GM12878 (cell line): ENCODE data around the gene PRKAR1A. TPM values are rescaled to one million over a fixed set of nuclear protein-coding genes. Genes with fewer than 3 reads are reported as not detected.

Experiments used
- ATAC-seq: fragments of 200-7000 bp; cut with Tn5 transposase; 3 replicates; pipeline ENCODE4 v1.9.1; 2020; ENCODE audit warnings: mild to moderate bottlenecking, moderate library complexity
- BruUV-seq: library from RNA; stranded (reverse); fragments of 400-500 nt; replicated peaks from 2 replicates; lab custom pipeline; 2021; lab: Mats Ljungman, UMichigan
- CTCF ChIA-PET: fragments of 300-600 bp; sonication (Branson Sonifier 250); formaldehyde crosslinking; extraction: SDS; loops from one replicate; lab custom pipeline; 2021; ENCODE audit warnings: inconsistent platforms; lab: Yijun Ruan, JAX
- POLR2A ChIA-PET: fragments of 350-600 bp; formaldehyde crosslinking; extraction: SDS; loops from one replicate; lab custom pipeline; 2021; ENCODE audit warnings: inconsistent platforms; lab: Charles Lee
- RAD21 ChIA-PET: fragments of 300-600 bp; sonication (Branson Sonifier 250); formaldehyde crosslinking; loops from one replicate; lab custom pipeline; 2023; ENCODE audit warnings: antibody characterized with exemption; ENCODE audit not compliant: unreplicated experiment; lab: Charles Lee
- SMC1A ChIA-PET: fragments of 300-600 bp; sonication (Branson Sonifier 250); formaldehyde crosslinking; loops from one replicate; lab custom pipeline; 2023; ENCODE audit not compliant: unreplicated experiment, uncharacterized antibody; lab: Charles Lee
- DNase-seq: peaks from one replicate; pipeline ENCODE4 v3.0.0-alpha.2; 2011; ENCODE audit warnings: low read depth, low spot score
- FAIRE-seq: peaks from 3 replicates; lab custom pipeline; 2011; peaks lifted over from hg19 to GRCh38; lab: Jason Lieb, UNC
- H2AFZ ChIP-seq: 2 replicates; pipeline ENCODE4 v1.6.0; 2011; ENCODE audit warnings: low read depth, low read length, control low read depth; ENCODE audit not compliant: control insufficient read depth
- H3K27ac ChIP-seq: 2 replicates; pipeline ENCODE4 v1.5.1; 2011; ENCODE audit warnings: control low read depth; ENCODE audit not compliant: control insufficient read depth, insufficient read depth
- H3K27me3 ChIP-seq, 2 experiments: replicated peaks in 1 of 2; 2 replicates each; pipeline versions ENCODE4 v1.6.0 to v1.6.1; 2011; ENCODE audit warnings: low read length in 1 of 2; ENCODE audit not compliant: control insufficient read depth in 2 of 2, insufficient read depth in 2 of 2
- H3K36me3 ChIP-seq, 2 experiments: 2 replicates each; pipeline ENCODE4 v1.5.1; 2011; ENCODE audit warnings: low read length in 1 of 2; ENCODE audit not compliant: control insufficient read depth in 2 of 2, insufficient read depth in 2 of 2
- H3K4me1 ChIP-seq: 2 replicates; pipeline ENCODE4 v1.6.1; 2011; ENCODE audit warnings: mild to moderate bottlenecking, low read length, moderate library complexity, mixed read lengths; ENCODE audit not compliant: control insufficient read depth, insufficient read depth
- H3K4me2 ChIP-seq: 2 replicates; pipeline ENCODE4 v1.6.0; 2011; ENCODE audit warnings: control low read depth; ENCODE audit not compliant: control insufficient read depth, insufficient read depth
- H3K4me3 ChIP-seq: fragments of 200-600 bp; sonication (generic); 2 replicates; pipeline ENCODE4 v1.5.1; 2016
- H3K79me2 ChIP-seq: 2 replicates; pipeline ENCODE4 v1.6.0; 2011; ENCODE audit warnings: low read length; ENCODE audit not compliant: control insufficient read depth, insufficient read depth
- H3K9ac ChIP-seq: 2 replicates; pipeline ENCODE4 v1.8.0; 2011; ENCODE audit warnings: low read length, control low read depth, mixed read lengths; ENCODE audit not compliant: control insufficient read depth, insufficient read depth
- H3K9me3 ChIP-seq: replicated peaks from 3 replicates; pipeline ENCODE4 v1.5.1; 2011; ENCODE audit warnings: mild to moderate bottlenecking, low read length; ENCODE audit not compliant: control insufficient read depth, insufficient read depth
- H4K20me1 ChIP-seq: 2 replicates; pipeline ENCODE4 v1.6.0; 2011; ENCODE audit not compliant: control insufficient read depth, insufficient read depth
- BCL11A ChIP-seq: IDR thresholded peaks from 2 replicates; pipeline ENCODE4 v1.6.1; 2011; ENCODE audit warnings: low read depth, low read length
- BCL3 ChIP-seq: IDR thresholded peaks from 2 replicates; pipeline ENCODE4 v1.6.1; 2011; ENCODE audit warnings: borderline replicate concordance, low read depth, mild to moderate bottlenecking, moderate library complexity, low read length; ENCODE audit not compliant: insufficient read depth, poor library complexity, severe bottlenecking
- CHD1 ChIP-seq: IDR thresholded peaks from 2 replicates; pipeline ENCODE4 v1.6.1; 2012; ENCODE audit warnings: low read depth, low read length, improper control_type of control experiment
- CUX1 ChIP-seq: IDR thresholded peaks from 2 replicates; pipeline ENCODE4 v1.6.1; 2012; ENCODE audit warnings: improper control_type of control experiment, low read depth, low read length; ENCODE audit not compliant: insufficient replicate concordance
- E2F4 ChIP-seq: IDR thresholded peaks from 2 replicates; pipeline ENCODE4 v1.6.1; 2012; ENCODE audit warnings: low read depth, low read length, improper control_type of control experiment
- EGR1 ChIP-seq, 2 experiments: IDR thresholded peaks; 1 replicate in 1 of 2; 2 replicates in 1 of 2; pipeline ENCODE4 v1.6.1; 2011 to 2012; ENCODE audit warnings: low read depth in 2 of 2, low read length in 2 of 2, borderline replicate concordance in 1 of 2, mild to moderate bottlenecking in 1 of 2, moderate library complexity in 1 of 2
- GABPA ChIP-seq: IDR thresholded peaks from 2 replicates; pipeline ENCODE4 v1.6.1; 2014; ENCODE audit warnings: antibody characterized with exemption, low read depth, mild to moderate bottlenecking, inconsistent platforms
- IRF4 ChIP-seq: IDR thresholded peaks from 2 replicates; pipeline ENCODE4 v1.6.1; 2011; ENCODE audit warnings: low read depth, low read length
- MEF2B ChIP-seq: fragments of 450-650 bp; IDR thresholded peaks from 2 replicates; pipeline ENCODE4 v1.6.1; 2018; ENCODE audit warnings: mild to moderate bottlenecking, moderate library complexity; ENCODE audit not compliant: partially characterized antibody, poor library complexity, severe bottlenecking
- NFIC ChIP-seq: IDR thresholded peaks from 2 replicates; pipeline ENCODE4 v1.6.1; 2012; ENCODE audit warnings: low read depth, mild to moderate bottlenecking, inconsistent platforms, low read length, moderate library complexity
- SIX5 ChIP-seq: IDR thresholded peaks from 2 replicates; pipeline ENCODE4 v1.6.1; 2011; ENCODE audit warnings: mild to moderate bottlenecking, low read depth, low read length, moderate library complexity; ENCODE audit not compliant: severe bottlenecking
- SP1 ChIP-seq: IDR thresholded peaks from one replicate; pipeline ENCODE4 v1.6.1; 2011; ENCODE audit warnings: low read depth, low read length
- WGBS: methylation state at CpG from one replicate; pipeline ENCODE4 v1.1.6; 2016; ENCODE audit warnings: low lambda C conversion rate; ENCODE audit not compliant: insufficient replicate concordance, insufficient coverage; ENCODE audit errors: missing lambda C conversion rate; 5-methylcytosine and 5-hydroxymethylcytosine counted together
- in situ Hi-C: fragments of 300-500 bp; cut with MboI; formaldehyde crosslinking; loops from 9 replicates; pipeline ENCODE4 v1.14.3; 2018; ENCODE audit warnings: mixed read lengths
- intact Hi-C: fragments of 100-400 bp; cut with micrococcal nuclease; formaldehyde crosslinking; loops from one replicate; pipeline ENCODE4 v1.14.2; 2022; ENCODE audit not compliant: unreplicated experiment
- polyA plus RNA-seq, 11 experiments: library from polyadenylated mRNA; depleted of rRNA in 4 of 11; unstranded in 6 of 11; stranded (reverse) in 5 of 11; fragments of >200 nt; fragmentation: Nextera tagmentation in 4 of 11; fragmentation: Illumina TruSeq in 1 of 11; extraction: Ambion mirVana in 4 of 11; extraction: Trizol in 1 of 11; gene quantifications; 1 replicate in 1 of 11; 2 replicates in 10 of 11; pipeline versions ENCODE4 v1.2.1 to v1.2.3, GENCODE V29; 2011 to 2016; ENCODE audit warnings: inconsistent platforms in 2 of 11, missing spikeins in 2 of 11, low read depth in 1 of 11
- total RNA-seq, 4 experiments: library from RNA; depleted of rRNA in 3 of 4; stranded (reverse); fragments of >200 nt in 3 of 4; fragmentation: Illumina TruSeq in 1 of 4; extraction: Trizol in 1 of 4; gene quantifications; 2 replicates each; pipeline versions ENCODE4 v1.2.1 to v1.2.3, GENCODE V29; 2013 to 2021

The PRKAR1A gene
- total and polyA plus RNA-seq, 10 of the 15 experiments (the other 5 are each of a cell fraction or from before 2014, with no cell fraction given): 29.1 to 200 (median 125) TPM

DNA sequence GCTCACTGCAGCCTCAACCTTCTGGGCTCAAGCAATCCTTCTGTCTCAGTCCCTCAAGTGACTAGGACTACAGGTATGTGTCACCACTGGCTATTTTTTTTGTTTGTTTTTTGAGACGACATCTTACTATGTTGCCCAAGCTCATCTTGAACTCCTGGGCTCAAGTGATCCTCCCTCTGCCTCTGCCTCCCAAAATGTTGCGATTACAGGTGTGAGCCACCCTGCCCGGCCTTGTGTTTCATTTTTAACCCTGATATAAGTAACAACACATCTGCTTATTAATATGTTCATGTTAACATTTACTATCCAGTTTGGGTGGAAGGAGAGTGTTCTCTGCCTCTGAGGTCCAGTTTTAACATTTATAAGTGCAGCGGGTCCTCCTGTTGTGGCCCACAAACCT is 85.8 kb downstream of the PRKAR1A start:
- RAD21 ChIA-PET: no interaction called here
- H4K20me1 ChIP-seq: no peaks in the 10 kb centered on the region
- no peak overlapping the region for H3K4me2 ChIP-seq
- 65% methylated on average over 4 of the region's 4 CpGs for WGBS
- H3K9ac ChIP-seq: no peak overlapping the region
- intact Hi-C loops (no loop called here), in situ Hi-C loops (no loop called here)
- H3K4me1 ChIP-seq: no peaks in the 10 kb centered on the region
- DNase-seq (no peak), FAIRE-seq (no peak), ATAC-seq (no peak)
- SMC1A ChIA-PET: no interaction called here
- H2AFZ ChIP-seq: no peak overlapping the region
- no peak overlapping the region for H3K4me3 ChIP-seq
- H3K27ac ChIP-seq: no peak overlapping the region
- H3K9me3 ChIP-seq: no peaks in the 10 kb centered on the region
- POLR2A ChIA-PET: no interaction called here
- no peaks in the 10 kb centered on the region for H3K36me3 ChIP-seq
- H3K27me3 ChIP-seq: peaks cover 3 to 20% of the 10 kb centered on the region in 2 experiments
- no peaks in the 10 kb centered on the region for H3K79me2 ChIP-seq
- TF ChIP-seq IRF4: no peak
- TF ChIP-seq MEF2B: no peak
- no peak for TF ChIP-seq SIX5
- no peak for TF ChIP-seq GABPA
- no peak for TF ChIP-seq EGR1 (IDR thresholded peaks at IDR 0.05; ENCODE audit: borderline replicate concordance in 1 of 2, low read depth in 2 of 2, low read length in 2 of 2)
- TF ChIP-seq CUX1: no peak
- TF ChIP-seq CHD1: no peak
- no peak for TF ChIP-seq BCL3
- TF ChIP-seq SP1: no peak
- no peak for TF ChIP-seq E2F4
- TF ChIP-seq BCL11A: no peak
- TF ChIP-seq NFIC: no peak
- CTCF ChIA-PET: interaction anchor here (3.5 kb wide), 1 partner anchor 16 kb away, joined by 15 read pairs; no protein-coding TSS in a partner anchor
- BruUV-seq: no TSS peak
